MM.1S (cell line): ENCODE data around the gene PDE4B.

Experiments
- DNase-seq: peaks from one replicate; pipeline ENCODE4 v3.0.0-alpha.2; 2015
- H2AFZ ChIP-seq: fragments of 300-600 bp; sonication (generic); 2 replicates; pipeline ENCODE4 v1.6.0; 2016; ENCODE audit warnings: antibody characterized with exemption, low read length
- H3F3A ChIP-seq: fragments of 300-600 bp; sonication (generic); 2 replicates; pipeline ENCODE4 v1.6.1; 2016; ENCODE audit warnings: mild to moderate bottlenecking, antibody characterized with exemption, low read length, moderate library complexity, mixed read lengths; ENCODE audit not compliant: insufficient read depth
- H3K27ac ChIP-seq: fragments of 300-600 bp; sonication (generic); 2 replicates; pipeline ENCODE4 v1.5.1; 2016; ENCODE audit warnings: mild to moderate bottlenecking, low read length
- H3K27me3 ChIP-seq: fragments of 300-600 bp; sonication (generic); replicated peaks from 2 replicates; pipeline ENCODE4 v1.6.0; 2016; ENCODE audit warnings: low read length; ENCODE audit not compliant: insufficient read depth
- H3K36me3 ChIP-seq: fragments of 300-600 bp; sonication (generic); replicated peaks from 2 replicates; pipeline ENCODE4 v1.6.1; 2016; ENCODE audit warnings: mild to moderate bottlenecking, low read length, mixed read lengths; ENCODE audit not compliant: insufficient read depth
- H3K4me1 ChIP-seq: fragments of 300-600 bp; sonication (generic); 2 replicates; pipeline ENCODE4 v1.6.1; 2016; ENCODE audit warnings: low read length, mixed read lengths
- H3K4me2 ChIP-seq: fragments of 300-600 bp; sonication (generic); 2 replicates; pipeline ENCODE4 v1.6.0; 2016; ENCODE audit warnings: low read depth, low read length
- H3K4me3 ChIP-seq: fragments of 300-600 bp; sonication (generic); 2 replicates; pipeline ENCODE4 v1.5.1; 2016; ENCODE audit warnings: low read length, mixed read lengths
- H3K79me2 ChIP-seq: fragments of 300-600 bp; sonication (generic); 2 replicates; pipeline ENCODE4 v1.6.1; 2016; ENCODE audit warnings: mixed run types, low read length, mixed read lengths
- H3K9ac ChIP-seq: fragments of 300-600 bp; sonication (generic); 2 replicates; pipeline ENCODE4 v1.6.1; 2016; ENCODE audit warnings: low read length, mixed read lengths
- H3K9me2 ChIP-seq: fragments of 300-600 bp; sonication (generic); replicated peaks from 2 replicates; pipeline ENCODE4 v1.6.1; 2016; ENCODE audit warnings: mild to moderate bottlenecking, low read length, mixed read lengths; ENCODE audit not compliant: insufficient read depth
- H3K9me3 ChIP-seq: fragments of 300-600 bp; sonication (generic); replicated peaks from 2 replicates; pipeline ENCODE4 v1.6.1; 2016; ENCODE audit warnings: mild to moderate bottlenecking, low read length, mixed read lengths; ENCODE audit not compliant: insufficient read depth
- H4K20me1 ChIP-seq: fragments of 300-600 bp; sonication (generic); 2 replicates; pipeline ENCODE4 v1.6.1; 2016; ENCODE audit warnings: mild to moderate bottlenecking, low read length, moderate library complexity, mixed read lengths; ENCODE audit not compliant: insufficient read depth
- CTCF ChIP-seq: fragments of 300-600 bp; sonication (generic); IDR thresholded peaks from 2 replicates; pipeline ENCODE4 v1.5.1; 2016; ENCODE audit warnings: antibody characterized with exemption, low read length, mixed read lengths
- EZH2 ChIP-seq: fragments of 300-600 bp; sonication (generic); optimal IDR thresholded peaks from 2 replicates; pipeline ENCODE3; 2017; ENCODE audit warnings: low read depth, mild to moderate bottlenecking, antibody characterized with exemption, low read length, mixed read lengths
- EZH2phosphoT487 ChIP-seq: fragments of 300-600 bp; sonication (generic); IDR thresholded peaks from 2 replicates; pipeline ENCODE4 v1.6.1; 2018; ENCODE audit warnings: antibody characterized with exemption, low read length

The PDE4B gene

DNA sequence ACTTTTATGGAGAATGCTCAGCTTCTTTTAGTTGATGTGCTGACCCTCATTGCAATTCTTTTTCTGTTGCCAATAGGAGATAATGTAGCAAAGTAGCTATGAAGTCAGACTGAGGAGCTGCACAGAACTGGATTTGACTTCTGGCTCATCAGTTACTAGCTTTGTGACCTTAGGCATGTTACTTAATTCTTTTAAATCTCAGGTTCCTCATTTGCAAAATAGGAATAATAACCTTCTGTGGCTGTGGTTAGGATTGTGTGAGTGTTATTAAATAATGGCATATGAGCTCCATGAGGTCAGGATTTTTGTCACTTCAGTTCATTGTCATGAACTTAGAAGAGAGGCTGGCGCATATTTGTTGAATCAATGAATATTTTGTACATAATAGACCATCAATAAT lies 503.7 kb downstream of the PDE4B start:
- no peak overlapping the region for H3K4me2 ChIP-seq
- H3K27ac ChIP-seq = no peak overlapping the region
- no peaks in the 10 kb centered on the region for H3K79me2 ChIP-seq

DNA sequence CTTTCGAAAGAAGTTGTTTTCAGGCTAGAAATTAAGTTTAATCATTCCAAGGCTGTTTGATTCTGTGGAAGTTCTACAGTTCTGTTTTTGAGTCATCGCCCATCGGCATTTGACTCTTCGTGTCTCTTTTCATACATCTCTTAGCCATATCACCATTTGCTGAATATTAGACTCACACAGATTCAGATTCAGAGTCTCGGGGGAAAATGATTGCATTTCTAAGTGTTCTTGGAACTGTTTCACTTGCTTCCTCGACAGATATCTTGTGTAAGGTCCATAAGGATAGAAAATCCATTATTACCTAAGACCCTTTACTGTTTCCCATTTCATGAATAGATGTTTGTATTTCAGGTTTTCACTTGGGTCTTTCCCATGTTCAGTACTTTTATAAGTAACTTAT lies 504.3 kb downstream of the PDE4B start:
- Histone ChIP-seq H3K9ac (no peak overlapping the region), H3K4me1 (peaks cover 14% of the 10 kb centered on the region), H3K9me2 (no peaks in the 10 kb centered on the region), H4K20me1 (no peaks in the 10 kb centered on the region), H3K27me3 (no peaks in the 10 kb centered on the region), H3K36me3 (no peaks in the 10 kb centered on the region), H3K4me2 (no peak overlapping the region), H3K9me3 (no peaks in the 10 kb centered on the region), H3K27ac (no peak overlapping the region), H2AFZ (no peak overlapping the region), H3K4me3 (no peak overlapping the region), H3F3A (no peaks in the 10 kb centered on the region), H3K79me2 (no peaks in the 10 kb centered on the region)
- DNase-seq = no peak
- TF ChIP-seq EZH2 (no peak), CTCF (no peak), EZH2phosphoT487 (no peak)

More for the DNA sequence above, 503.7 kb downstream of the PDE4B start:
- Histone ChIP-seq H3F3A (no peaks in the 10 kb centered on the region), H4K20me1 (no peaks in the 10 kb centered on the region), H3K36me3 (no peaks in the 10 kb centered on the region), H3K9me2 (no peaks in the 10 kb centered on the region), H3K4me3 (no peak overlapping the region), H3K27me3 (no peaks in the 10 kb centered on the region), H3K9me3 (no peaks in the 10 kb centered on the region), H3K9ac (no peak overlapping the region), H2AFZ (no peak overlapping the region), H3K4me1 (peaks cover 11% of the 10 kb centered on the region)
- TF ChIP-seq EZH2 (no peak), CTCF (no peak), EZH2phosphoT487 (no peak)
- no peak for DNase-seq

DNA sequence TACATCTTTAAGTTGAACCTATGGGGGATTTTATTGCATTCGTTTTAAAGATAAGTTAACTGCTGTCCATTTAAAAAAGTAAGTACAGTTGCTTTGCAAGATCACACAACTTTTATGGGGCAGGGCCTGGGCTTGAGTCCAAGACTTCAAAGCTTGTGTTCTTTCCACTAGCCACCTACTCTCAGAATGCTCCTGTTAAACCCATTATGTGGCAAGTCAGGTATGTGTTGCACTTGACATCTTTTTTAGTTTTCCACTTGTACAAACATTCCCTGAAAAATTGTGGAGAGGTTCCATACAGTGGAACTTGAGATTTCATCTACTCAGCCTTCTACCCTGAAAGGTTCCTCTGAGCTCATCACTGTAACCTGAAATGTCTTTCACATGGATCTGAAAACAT lies 505.8 kb downstream of the PDE4B start:
- H3K27ac ChIP-seq = no peak overlapping the region
- no peak overlapping the region for H2AFZ ChIP-seq
- H3K79me2 ChIP-seq = no peaks in the 10 kb centered on the region
- TF ChIP-seq EZH2 (no peak), CTCF (no peak), EZH2phosphoT487 (no peak)
- no peaks in the 10 kb centered on the region for H4K20me1 ChIP-seq
- H3F3A ChIP-seq = no peaks in the 10 kb centered on the region
- H3K4me3 ChIP-seq = no peak overlapping the region
- no peaks in the 10 kb centered on the region for H3K9me2 ChIP-seq
- H3K9me3 ChIP-seq = no peaks in the 10 kb centered on the region
- no peaks in the 10 kb centered on the region for H3K27me3 ChIP-seq
- no peaks in the 10 kb centered on the region for H3K36me3 ChIP-seq
- H3K4me1 ChIP-seq = peaks cover 28% of the 10 kb centered on the region
- DNase-seq = no peak
- no peak overlapping the region for H3K9ac ChIP-seq
- no peak overlapping the region for H3K4me2 ChIP-seq
